GM12801 (cell line): Measurements from ENCODE around the gene ADORA1.

Source experiments
- TF ChIP-seq, protein P1 (sequence below): IDR thresholded peaks from one replicate; pipeline ENCODE4 v1.5.1; 2011; ENCODE audit warnings: control low read depth; ENCODE audit not compliant: insufficient read length; ENCODE audit errors: extremely low read depth

The ADORA1 gene

GRCh38 chr1:203190949-203191348 is 63.4 kb downstream of the ADORA1 start:
- TF ChIP-seq, protein P1, sequence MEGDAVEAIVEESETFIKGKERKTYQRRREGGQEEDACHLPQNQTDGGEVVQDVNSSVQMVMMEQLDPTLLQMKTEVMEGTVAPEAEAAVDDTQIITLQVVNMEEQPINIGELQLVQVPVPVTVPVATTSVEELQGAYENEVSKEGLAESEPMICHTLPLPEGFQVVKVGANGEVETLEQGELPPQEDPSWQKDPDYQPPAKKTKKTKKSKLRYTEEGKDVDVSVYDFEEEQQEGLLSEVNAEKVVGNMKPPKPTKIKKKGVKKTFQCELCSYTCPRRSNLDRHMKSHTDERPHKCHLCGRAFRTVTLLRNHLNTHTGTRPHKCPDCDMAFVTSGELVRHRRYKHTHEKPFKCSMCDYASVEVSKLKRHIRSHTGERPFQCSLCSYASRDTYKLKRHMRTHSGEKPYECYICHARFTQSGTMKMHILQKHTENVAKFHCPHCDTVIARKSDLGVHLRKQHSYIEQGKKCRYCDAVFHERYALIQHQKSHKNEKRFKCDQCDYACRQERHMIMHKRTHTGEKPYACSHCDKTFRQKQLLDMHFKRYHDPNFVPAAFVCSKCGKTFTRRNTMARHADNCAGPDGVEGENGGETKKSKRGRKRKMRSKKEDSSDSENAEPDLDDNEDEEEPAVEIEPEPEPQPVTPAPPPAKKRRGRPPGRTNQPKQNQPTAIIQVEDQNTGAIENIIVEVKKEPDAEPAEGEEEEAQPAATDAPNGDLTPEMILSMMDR: no peak

GRCh38 chr1:203196371-203196770 is 68.8 kb downstream of the ADORA1 start:
- TF ChIP-seq, protein P1: no peak

DNA sequence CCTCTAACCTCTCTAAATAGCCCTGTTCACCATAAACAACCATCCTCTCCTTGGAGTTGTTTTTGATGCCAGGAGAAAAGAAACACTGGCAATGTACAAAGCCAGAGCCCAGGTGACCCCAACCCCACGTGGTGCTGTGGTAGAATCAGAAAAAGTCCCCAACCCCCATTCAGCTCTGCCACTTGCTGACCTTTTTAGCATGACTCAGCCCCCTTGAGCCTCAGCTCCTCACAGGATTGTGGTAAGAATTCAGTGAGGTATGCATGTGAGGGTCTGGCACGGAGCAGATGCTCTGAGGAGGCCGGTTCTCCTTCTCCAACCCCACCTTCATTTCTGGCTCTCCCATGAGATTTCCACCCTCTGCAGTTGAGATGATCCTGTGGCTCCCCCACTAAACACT is 70.1 kb downstream of the ADORA1 start:
- TF ChIP-seq, protein P1: no peak

DNA sequence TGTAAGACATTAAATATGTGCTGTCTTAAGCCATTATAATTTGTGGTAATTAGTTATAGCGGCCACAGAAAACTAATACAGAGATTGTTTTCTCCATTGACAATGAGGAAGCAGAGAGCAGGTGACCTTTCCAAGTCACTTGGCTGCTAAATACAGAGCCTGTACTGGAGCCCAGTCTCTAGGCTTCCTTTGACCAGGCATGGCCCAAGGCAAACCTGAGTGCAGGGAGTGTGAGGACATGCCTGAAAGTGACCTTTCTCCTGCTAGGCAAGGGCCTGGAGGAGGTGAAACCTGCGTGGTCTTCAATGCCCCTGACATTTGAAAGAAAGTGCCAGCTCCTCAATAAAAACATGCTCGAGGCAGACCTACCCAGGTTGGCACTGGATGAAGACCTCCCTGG is 71.5 kb downstream of the ADORA1 start:
- TF ChIP-seq, protein P1: no peak

DNA sequence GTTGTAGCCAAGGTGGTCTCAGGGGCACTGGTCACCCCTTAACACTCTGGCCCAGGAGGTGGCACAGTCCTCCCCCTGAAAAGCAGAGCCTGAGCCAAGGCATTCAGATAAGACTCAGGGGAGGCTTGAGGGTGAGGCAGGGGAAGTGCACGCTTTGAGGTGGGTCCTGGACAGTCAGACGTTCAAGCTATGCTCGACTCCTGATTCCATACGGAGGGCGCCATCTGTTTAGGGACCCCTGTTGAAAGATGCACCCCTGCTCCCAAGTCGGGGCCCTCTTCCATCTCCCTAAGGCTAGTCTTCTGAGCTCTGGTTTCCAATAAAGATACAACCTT is 71.9 kb downstream of the ADORA1 start:
- TF ChIP-seq, protein P1: no peak

DNA sequence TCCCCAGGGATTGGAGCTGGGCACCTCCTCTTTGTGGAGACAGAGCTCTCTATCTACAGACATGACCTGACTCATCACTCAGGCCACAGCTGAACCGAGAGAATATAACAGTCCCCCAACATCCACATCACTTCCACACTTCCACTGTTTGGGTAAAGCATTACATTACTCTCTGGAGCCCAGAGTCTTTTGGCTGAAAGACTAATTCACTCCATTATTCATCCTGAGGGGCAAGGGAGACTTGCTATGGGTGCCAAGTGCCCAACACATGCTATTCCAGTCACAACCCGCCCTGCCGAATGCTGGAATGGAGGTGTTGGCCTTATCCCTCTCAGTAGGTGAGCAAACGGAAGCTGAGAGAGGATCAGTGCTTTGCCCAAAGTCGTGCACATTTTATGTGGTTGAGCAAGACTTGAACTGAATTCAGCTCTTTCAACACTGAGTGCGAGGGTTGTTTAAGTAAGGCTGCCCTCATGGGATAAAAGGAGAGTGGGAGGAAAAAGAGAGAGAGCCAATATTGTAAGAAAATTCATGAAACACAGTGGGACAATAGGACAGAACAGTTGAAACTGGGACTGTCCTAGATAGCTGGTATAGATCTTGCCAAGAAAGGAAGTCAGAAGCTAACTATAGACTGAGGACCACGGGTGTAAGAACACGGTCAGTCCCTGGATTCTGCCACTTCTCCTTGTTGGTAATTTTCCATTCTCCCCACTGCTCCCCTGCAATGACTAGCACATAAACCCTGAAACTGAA is 72.5 kb downstream of the ADORA1 start:
- TF ChIP-seq, protein P1: no peak

DNA sequence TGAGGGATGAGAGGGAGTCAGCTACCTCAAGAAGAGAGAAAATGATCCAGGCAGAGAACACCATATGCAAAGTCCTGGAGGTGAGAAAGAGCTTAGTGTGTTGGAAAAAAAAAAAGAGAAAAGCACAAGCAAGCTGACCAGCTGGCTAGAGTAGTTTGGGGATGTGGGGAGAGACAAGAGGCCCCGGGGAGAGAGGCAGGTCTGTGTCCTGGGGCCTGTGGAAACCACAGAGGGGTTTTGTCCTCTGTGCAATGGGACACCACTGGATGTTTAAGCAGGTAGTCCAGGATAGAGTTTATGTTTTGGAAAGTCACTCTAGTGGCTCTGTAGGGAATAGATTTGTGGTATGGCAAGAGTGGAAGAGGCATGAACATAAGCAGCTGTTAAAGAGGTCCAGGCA is 73.4 kb downstream of the ADORA1 start:
- TF ChIP-seq, protein P1: no peak
